KOPT-K1 (cell line): ENCODE measurements around the gene EEA1.

Experiments
- H3K27ac ChIP-seq: fragments of 200-600 bp; sonication (generic); 2 replicates; pipeline ENCODE4 v1.5.1; 2016; ENCODE audit warnings: antibody characterized with exemption, mild to moderate bottlenecking, low read depth, low read length; ENCODE audit not compliant: poor library complexity, severe bottlenecking
- H3K36me3 ChIP-seq: fragments of 200-600 bp; sonication (generic); 2 replicates; pipeline ENCODE4 v1.5.1; 2017; ENCODE audit warnings: antibody characterized with exemption, mild to moderate bottlenecking, low read length, moderate library complexity; ENCODE audit not compliant: insufficient read depth
- H3K9me3 ChIP-seq: fragments of 200-600 bp; sonication (generic); 2 replicates; pipeline ENCODE4 v1.5.1; 2017; ENCODE audit warnings: antibody characterized with exemption, low read length, mild to moderate bottlenecking; ENCODE audit not compliant: insufficient read depth, poor library complexity, severe bottlenecking

EEA1 gene

DNA sequence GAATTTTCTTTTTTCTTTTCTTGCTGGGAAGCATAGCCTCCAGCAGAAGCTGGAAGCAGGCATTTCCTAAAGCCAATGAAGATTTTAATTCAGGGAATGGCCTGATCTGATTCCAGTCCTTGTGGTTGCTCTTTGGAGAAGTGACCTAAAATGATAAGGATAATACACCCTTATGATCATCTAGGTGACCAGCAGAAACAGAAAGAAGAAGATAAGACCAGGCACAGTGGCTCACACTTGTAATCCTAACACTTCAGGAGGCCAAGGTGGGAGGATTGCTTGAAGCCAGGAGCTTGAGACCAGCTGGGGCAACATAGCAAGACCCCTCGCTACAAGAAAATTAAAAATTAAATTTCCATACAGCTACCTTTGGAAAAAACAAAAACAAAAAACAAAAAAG, 51.2 kb downstream of the EEA1 start:
- H3K36me3 ChIP-seq, result peaks cover 39% of the 10 kb centered on the region
- H3K9me3 ChIP-seq, result no peaks in the 10 kb centered on the region
- no peak overlapping the region for H3K27ac ChIP-seq

DNA sequence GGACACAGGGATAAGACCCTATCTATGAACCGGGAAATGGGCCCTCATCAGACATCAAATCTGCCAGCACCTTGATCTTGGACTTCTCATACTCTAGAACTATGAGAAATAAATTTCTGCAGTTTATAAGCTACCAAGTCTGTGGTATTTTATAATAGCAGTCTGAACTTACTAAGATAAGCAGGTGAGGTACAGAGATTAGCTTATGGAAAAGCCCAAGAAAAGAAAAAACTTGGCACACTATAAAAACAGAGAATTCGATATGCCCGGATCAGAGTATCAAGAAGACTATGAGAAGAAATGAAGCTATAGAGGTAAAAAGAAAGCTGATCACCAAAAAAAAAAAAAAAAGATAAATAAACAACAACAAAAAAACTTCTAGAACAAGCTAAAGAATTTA, 52.6 kb downstream of the EEA1 start:
- H3K9me3 ChIP-seq, result no peaks in the 10 kb centered on the region

DNA sequence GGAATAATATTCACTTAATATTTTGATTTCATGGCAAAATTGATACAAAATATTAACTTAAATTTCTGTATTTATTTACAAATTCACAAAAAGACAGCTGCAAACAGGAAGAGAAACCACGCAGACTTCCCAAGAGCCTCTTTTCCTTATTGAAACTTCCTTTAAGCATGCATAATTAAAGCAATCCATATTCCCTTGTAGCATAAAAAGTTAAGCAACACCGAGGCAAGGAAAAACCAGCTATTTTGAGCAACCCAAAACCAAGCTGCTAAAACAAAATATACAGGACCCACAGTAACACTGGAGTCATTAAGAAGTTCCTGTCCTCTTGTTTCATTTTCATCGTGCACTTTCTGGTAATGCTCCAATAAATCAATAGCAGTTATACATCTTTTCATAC, 58.0 kb downstream of the EEA1 start:
- Histone ChIP-seq H3K36me3 (0 out of 2 replicates have a peak, but pooled peaks cover 4% of the 10 kb centered on the region), H3K9me3 (no peaks in the 10 kb centered on the region), H3K27ac (no peak overlapping the region)

More for the DNA sequence above, 52.6 kb downstream of the EEA1 start:
- Histone ChIP-seq H3K36me3 (peaks cover 35% of the 10 kb centered on the region; the same call in 1 of the 2 replicates), H3K27ac (no peak overlapping the region)

DNA sequence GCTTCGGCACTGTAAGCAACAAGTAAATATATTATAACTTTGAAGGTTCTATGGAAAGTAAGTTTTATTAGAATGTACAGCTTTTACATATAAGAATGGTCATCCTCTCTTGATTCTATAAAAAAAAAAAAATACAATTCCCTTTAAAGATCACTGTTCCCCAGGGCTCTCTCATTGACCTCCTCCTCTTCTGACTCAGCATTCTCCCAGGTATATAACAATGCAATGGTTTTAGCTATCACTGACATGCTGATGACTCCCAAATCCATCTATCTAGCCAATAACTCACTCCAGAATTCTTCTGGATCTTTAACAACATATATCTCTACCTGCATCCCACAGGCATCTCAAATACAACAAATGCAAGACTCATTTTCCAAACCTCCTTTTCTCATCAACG, 62.7 kb downstream of the EEA1 start:
- no peaks in the 10 kb centered on the region for H3K9me3 ChIP-seq
- peaks cover 12% of the 10 kb centered on the region for H3K36me3 ChIP-seq
- H3K27ac ChIP-seq, result no peak overlapping the region

DNA sequence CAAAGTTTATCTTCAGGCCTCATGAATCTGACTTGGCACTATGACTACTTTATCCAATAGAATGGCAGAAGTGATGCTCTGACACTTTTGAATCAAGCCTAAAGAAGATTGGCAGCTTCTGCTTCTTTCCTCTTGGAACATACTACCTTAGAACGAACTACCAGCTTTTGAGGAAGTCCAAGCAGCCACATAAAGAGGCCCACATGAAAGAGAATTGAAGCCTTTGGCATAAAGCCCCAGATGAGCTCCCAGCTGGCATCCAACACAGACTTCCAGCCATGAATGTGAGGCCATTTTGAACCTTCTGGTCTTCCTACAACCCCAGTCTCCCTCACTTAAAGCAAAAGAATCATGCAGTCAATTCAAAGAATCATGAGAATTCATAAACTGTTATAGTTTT, 65.8 kb downstream of the EEA1 start:
- no peak overlapping the region for H3K27ac ChIP-seq
- H3K36me3 ChIP-seq, result peaks cover 31% of the 10 kb centered on the region
- peaks cover 5% of the 10 kb centered on the region for H3K9me3 ChIP-seq

DNA sequence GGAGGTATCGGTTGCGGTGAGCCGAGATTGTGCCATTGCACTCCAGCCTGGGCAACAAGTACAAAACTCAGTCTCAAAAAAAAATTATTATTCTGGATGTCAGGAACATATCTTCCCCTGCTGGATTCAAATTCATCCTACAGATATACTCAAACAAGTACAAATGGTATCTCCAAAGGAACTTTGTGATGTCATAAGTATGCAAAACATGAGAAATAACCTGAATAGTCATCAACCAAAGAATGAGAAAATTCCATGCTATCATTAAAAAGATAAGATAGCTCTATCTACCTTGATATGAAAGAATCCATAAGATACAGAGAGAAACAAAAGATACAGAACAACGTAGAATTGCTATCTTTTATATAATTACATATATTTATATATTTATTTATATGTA, 67.7 kb downstream of the EEA1 start:
- Histone ChIP-seq H3K36me3 (peaks cover 49% of the 10 kb centered on the region), H3K9me3 (peaks cover 22% of the 10 kb centered on the region), H3K27ac (no peak overlapping the region)

DNA sequence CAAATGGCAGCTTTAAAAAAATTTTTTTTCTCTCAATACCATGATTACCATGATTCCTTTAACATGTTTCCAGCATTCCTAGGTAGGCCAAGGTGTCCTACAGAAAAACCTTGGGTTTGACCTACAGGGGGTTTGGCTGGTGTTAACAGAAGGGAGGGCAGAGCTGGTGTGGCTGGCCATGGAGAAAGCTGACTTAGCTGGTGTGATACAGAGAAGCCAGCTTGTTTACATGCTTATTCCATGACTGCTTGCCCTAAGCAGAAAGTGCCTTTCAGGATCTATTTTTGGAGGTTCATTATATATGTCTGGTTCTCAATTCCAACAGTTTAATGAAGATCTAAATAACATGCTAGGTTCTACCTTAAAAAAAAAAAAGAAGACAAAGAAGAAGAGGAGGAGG, 68.6 kb downstream of the EEA1 start:
- Histone ChIP-seq H3K36me3 (peaks cover 56% of the 10 kb centered on the region), H3K27ac (no peak overlapping the region), H3K9me3 (peaks cover 23% of the 10 kb centered on the region)

DNA sequence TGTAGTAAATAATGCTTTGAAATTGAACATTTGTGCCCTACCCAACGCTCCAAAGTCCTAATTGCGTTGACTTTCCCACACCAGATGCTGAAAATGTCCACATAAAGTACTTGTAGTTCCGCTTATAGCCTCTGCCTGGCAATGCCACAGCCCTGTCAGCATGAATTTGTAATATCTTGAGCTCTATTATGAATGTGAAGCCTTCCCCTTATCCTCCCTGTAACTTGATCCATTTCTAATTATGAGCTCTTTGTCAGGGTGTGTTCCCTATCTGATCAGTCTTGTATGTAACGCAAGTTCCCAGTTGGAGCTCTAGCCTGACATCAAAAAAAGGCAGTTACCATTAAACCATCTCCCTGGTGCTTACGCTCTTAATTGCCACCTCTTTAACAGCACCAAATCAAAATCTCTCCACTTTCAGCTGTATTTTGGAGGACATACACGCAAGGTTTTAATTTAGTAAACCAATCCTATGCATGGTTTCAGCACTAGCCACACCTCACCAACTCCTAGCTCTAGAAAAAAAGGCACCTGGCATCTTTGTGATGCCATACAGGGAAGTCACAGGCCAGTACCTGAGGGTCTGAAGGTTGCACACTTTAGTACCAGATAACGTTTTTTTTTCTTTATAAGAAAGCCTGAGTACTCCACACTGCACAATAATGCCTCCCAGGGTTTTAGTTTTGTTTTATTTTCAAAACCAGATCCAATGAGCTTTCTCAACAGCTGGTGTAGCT, 69.3 kb downstream of the EEA1 start:
- H3K27ac ChIP-seq, result no peak overlapping the region
- peaks cover 23% of the 10 kb centered on the region for H3K9me3 ChIP-seq
- H3K36me3 ChIP-seq, result peaks cover 54% of the 10 kb centered on the region

DNA sequence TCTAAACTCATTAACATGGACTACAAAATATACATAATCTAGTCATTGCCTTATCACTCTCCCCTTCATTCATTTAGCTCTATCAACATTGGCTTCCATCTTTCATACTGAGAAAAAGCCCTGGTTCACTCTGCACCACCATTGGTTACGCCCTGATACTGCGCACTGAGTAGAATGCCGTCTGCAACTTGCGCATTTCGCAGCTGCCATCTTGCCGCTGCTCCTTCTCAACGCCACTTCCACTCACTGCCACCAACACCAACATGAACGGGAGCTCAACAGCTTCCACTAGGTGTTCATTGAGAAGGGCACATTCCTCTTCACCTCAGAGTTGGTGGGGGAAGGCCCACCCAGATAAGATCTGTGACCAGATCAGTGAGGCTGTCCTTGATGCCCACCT, 71.3 kb downstream of the EEA1 start:
- H3K9me3 ChIP-seq, result peaks cover 23% of the 10 kb centered on the region
- no peak overlapping the region for H3K27ac ChIP-seq
- H3K36me3 ChIP-seq, result peaks cover 59% of the 10 kb centered on the region

DNA sequence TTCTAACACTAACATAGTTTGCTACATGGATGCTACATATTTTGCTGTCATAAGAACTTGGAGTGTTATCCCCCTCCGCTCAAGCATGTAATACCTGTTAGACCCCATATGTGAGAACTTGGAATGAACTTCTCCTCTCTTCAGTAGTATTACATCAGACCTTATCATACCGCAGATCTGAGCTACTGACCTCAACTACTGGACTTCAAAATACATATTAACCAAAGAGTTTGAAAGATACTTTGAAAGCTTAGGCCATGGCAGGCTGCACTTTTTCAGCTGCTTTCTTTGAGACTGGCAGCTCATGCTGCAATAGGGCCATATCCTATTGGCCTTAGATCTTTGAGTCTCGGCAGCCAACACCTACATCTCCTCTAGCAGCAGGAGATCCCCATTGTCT, 74.8 kb downstream of the EEA1 start:
- H3K36me3 ChIP-seq, result peaks cover 78% of the 10 kb centered on the region
- no peak overlapping the region for H3K27ac ChIP-seq
- peaks cover 23% of the 10 kb centered on the region for H3K9me3 ChIP-seq

DNA sequence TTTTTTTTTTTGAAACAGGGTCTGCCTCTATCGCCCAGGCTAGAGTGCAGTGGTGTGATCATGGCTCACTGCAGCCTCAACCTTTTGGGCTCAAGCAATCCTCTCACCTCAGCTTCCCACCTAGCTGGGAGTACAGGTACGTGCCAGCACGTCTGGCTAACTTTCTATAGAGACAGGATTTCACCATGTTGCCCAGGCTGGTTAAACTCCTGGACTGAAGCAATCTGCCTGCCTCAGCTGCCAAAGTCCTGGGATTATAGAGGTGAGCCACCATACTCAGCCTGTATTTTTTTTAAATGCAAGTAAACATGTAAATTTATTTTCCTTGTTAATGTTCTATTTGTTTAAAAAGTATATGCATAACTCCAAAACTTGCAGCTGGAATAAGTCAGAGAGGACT, 80.4 kb downstream of the EEA1 start:
- Histone ChIP-seq H3K36me3 (peaks cover 58% of the 10 kb centered on the region), H3K9me3 (no peaks in the 10 kb centered on the region), H3K27ac (no peak overlapping the region)

DNA sequence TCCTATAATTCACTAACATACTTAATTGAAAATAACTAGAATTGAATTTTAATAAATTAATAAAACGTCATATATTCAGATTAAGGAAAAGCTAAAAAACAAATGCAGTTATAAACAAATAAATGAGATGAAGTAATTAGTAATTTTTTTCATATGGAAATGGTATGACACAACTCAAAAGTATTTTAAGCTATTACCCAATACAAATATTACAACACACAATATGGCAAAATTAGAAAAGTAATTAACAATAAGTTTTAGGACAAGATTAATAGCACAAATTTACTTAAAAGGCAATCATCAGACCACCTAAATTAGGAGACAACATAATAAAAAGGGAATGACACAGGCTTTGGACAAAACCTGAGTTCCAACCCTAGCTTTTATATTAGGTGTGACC, 81.7 kb downstream of the EEA1 start:
- Histone ChIP-seq H3K9me3 (no peaks in the 10 kb centered on the region), H3K36me3 (peaks cover 51% of the 10 kb centered on the region), H3K27ac (no peak overlapping the region)

DNA sequence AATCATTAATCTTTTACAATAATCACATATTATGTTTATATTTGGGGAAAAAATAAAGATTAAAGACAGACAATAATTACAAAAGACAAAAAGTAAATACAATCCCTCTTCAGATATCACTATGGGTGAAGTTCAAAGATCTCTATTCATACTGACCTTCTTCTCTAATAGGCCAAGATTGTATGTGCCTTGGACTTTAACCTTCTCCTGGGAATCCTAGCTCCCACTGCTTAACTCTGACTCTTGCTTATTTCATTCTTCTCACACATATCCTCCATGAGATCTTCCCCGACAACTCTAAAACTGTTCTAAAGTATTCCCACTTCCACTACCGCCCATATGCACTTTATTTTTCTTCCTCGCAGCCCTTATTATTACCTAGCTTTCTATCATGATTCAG, 83.8 kb downstream of the EEA1 start:
- H3K36me3 ChIP-seq, result peaks cover 50% of the 10 kb centered on the region
- H3K9me3 ChIP-seq, result peaks cover 18% of the 10 kb centered on the region
- no peak overlapping the region for H3K27ac ChIP-seq

DNA sequence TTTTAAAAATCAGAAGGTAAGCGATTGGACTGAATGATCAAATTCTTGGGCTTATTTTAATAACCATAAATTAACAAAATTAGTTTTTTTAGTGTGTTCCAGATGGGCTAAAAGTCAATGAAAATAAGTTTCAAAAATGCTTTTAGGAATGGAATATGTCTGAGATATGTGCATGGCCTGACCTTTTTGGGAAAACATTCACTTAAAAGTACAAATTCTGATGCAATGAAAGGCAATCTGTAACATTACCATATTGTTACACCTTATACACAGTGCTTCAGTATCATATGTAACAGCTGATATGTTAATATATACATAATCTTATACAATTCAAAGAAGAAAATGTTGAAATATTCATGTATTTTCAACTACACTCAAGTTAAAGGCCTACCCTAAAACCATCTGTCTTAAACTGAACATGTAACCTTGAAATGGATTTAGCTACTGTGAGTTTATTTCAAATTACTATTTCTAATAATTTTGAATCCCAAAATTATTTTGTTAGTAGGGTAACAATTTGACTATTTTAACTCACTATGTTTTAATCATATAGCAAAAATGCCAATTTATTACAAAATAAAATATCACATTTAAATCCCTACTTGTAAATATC, 84.8 kb downstream of the EEA1 start:
- peaks cover 46% of the 10 kb centered on the region for H3K36me3 ChIP-seq
- no peak overlapping the region for H3K27ac ChIP-seq

DNA sequence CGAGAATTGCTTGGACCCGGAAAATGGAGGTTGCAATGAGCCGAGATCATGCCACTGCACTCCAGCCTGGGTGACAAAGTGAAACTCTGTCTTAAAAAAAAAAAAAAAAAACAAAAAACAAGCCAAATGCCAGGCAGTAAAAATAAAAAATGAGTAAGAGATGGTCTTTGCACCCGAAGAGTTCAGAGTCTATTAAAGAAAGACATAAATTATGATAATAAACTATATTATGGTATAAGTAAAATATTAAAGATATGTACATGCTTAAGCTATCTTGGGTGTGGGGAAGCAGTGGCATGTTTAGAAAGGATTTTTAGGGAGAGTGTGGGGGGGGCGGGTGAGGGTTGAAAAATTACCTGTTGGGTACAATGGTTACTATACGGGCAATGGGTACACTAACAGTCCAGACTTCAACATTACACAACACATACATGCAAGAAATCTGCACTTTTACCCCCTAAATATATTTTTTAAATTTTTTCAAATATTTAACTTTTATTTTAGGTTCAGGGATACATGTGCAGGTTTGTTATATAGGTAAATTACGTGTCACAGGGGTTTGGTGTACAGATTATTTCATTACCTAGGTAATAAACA, 99.3 kb downstream of the EEA1 start:
- Histone ChIP-seq H3K36me3 (peaks cover 64% of the 10 kb centered on the region), H3K9me3 (no peaks in the 10 kb centered on the region), H3K27ac (no peak overlapping the region)

More for the DNA sequence above, 84.8 kb downstream of the EEA1 start:
- H3K9me3 ChIP-seq, result peaks cover 18% of the 10 kb centered on the region

DNA sequence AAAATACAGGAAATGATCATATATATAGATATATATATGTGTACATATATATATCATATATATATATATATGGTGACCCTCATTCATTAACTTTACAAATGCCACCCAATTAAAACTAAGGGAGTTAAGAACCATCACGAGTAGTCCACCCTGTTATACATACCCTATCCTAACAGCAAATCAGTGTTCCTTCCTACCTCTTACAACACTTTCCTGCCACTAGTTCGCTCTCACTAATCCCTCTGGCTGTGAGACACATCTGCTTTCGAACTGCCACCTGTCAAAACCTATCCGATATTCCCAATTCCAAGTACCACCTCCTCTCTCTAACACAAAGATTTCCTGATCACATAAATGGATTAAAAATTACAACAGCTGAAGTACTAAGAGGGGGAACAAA, 100.5 kb downstream of the EEA1 start:
- H3K9me3 ChIP-seq, result no peaks in the 10 kb centered on the region
- H3K27ac ChIP-seq, result no peak overlapping the region
- H3K36me3 ChIP-seq, result peaks cover 72% of the 10 kb centered on the region
